ENCODE measurements around the gene CABP4.

DNA sequence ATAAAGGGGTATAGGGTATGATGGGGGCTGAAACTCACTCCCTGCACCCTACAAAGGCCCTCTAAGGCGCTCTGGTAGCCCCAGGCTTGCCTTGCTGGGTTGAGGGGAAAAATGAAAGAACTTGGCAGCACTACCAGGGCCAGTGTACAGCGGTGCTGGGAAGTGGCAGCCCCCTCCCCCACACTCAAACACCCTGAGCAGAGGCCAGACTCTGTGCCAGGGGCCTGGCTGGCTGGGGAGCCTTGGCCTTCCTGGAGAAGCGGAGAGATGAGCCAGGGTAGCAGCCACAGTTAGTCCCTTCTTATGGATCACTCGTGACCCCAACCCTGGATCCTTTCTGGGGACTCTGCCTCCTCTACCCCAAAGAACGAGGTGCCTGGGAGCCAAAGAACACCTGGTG is 11.2 kb downstream of the CABP4 start:
- TF ChIP-seq, protein P1, sequence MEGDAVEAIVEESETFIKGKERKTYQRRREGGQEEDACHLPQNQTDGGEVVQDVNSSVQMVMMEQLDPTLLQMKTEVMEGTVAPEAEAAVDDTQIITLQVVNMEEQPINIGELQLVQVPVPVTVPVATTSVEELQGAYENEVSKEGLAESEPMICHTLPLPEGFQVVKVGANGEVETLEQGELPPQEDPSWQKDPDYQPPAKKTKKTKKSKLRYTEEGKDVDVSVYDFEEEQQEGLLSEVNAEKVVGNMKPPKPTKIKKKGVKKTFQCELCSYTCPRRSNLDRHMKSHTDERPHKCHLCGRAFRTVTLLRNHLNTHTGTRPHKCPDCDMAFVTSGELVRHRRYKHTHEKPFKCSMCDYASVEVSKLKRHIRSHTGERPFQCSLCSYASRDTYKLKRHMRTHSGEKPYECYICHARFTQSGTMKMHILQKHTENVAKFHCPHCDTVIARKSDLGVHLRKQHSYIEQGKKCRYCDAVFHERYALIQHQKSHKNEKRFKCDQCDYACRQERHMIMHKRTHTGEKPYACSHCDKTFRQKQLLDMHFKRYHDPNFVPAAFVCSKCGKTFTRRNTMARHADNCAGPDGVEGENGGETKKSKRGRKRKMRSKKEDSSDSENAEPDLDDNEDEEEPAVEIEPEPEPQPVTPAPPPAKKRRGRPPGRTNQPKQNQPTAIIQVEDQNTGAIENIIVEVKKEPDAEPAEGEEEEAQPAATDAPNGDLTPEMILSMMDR (IDR thresholded peaks at IDR 0.05) = no peak
- TF ChIP-seq POLR2A (IDR thresholded peaks at IDR 0.05) = no peak
